Stimulated activated CD4-positive, alpha-beta T cell treated with anti-CD3 and anti-CD28 coated beads, Interleukin-2, amount 100 ng/mL, for 48 hours (primary cell): ENCODE results near the gene GAST.

Experiments
- DNase-seq, 2 donors: peaks; one replicate each; pipeline ENCODE4 v3.0.0-alpha.2; 2020

Gene GAST

GRCh38 chr17:41717408-41718286 lies 5.5 kb downstream of the GAST start:
- no peak for DNase-seq

GRCh38 chr17:41718287-41718645 lies 6.1 kb downstream of the GAST start:
- DNase-seq: no peak

GRCh38 chr17:41722231-41722630 lies 10.1 kb downstream of the GAST start:
- DNase-seq: no peak

GRCh38 chr17:41723801-41724475 lies 11.8 kb downstream of the GAST start:
- DNase-seq: no peak

- no peak for DNase-seq
Measured at GRCh38 chr17:41724476-41725050, 12.4 kb downstream of the GAST start.

GRCh38 chr17:41725134-41725533 lies 13.0 kb downstream of the GAST start:
- no peak for DNase-seq

- DNase-seq: no peak
Measured at GRCh38 chr17:41728056-41728455, 15.9 kb downstream of the GAST start.

GRCh38 chr17:41730479-41730878 lies 18.3 kb downstream of the GAST start:
- DNase-seq: no peak

GRCh38 chr17:41731836-41732235 lies 19.7 kb downstream of the GAST start:
- DNase-seq: no peak

GRCh38 chr17:41733348-41734138 lies 21.4 kb downstream of the GAST start:
- DNase-seq: no peak

DNA sequence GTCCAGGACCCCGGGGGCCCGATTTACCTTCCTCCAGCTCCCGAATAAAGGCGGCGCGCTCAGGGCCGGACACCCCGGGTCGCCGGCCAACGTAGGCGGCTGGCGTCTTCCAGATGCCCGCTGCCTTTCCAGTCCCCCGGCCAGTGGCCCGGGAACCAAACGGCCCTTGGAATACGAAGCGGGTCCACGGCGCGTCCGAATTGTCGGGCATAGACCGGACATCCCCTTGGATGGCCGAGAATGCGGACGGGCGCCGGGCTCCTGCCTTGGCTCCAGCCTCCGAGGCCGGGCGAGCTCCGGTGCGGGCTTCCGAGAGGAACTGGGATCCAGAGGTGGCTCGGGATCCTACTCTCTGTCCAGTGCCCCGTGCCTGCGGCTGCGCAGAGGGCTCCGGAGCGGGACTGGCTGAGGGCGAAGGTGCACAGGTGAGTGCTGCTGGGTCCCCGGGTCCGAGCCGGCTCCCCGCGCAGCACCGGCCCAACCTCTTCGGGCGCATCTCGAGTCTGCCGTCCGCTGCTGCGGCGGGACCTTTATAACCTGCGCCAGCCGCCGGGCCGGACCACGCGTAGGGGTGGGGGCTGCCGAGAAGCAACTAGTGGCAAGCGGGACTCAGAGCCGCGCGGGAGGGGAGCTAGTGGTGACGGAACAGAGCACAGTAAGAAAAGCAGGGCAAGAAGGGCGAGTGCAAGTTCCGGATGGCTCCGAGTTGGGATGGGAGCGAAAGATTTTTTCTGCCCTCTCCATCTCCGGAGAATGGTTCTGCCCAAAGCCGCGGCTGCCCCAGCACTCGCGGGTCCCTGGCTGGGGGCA lies 22.2 kb downstream of the GAST start, which contains the start of gene HAP1:
Gene HAP1 (minus strand): TSS at position 505 of the 810 bp plus-strand sequence. CDS start 9 bp downstream, at position 496.
- peak in 1 of 2 donors; percentile 30 for DNase-seq

GRCh38 chr17:41734949-41735313 lies 22.8 kb downstream of the GAST start:
- DNase-seq: no peak

GRCh38 chr17:41735744-41736143 lies 23.6 kb downstream of the GAST start:
- no peak for DNase-seq

DNA sequence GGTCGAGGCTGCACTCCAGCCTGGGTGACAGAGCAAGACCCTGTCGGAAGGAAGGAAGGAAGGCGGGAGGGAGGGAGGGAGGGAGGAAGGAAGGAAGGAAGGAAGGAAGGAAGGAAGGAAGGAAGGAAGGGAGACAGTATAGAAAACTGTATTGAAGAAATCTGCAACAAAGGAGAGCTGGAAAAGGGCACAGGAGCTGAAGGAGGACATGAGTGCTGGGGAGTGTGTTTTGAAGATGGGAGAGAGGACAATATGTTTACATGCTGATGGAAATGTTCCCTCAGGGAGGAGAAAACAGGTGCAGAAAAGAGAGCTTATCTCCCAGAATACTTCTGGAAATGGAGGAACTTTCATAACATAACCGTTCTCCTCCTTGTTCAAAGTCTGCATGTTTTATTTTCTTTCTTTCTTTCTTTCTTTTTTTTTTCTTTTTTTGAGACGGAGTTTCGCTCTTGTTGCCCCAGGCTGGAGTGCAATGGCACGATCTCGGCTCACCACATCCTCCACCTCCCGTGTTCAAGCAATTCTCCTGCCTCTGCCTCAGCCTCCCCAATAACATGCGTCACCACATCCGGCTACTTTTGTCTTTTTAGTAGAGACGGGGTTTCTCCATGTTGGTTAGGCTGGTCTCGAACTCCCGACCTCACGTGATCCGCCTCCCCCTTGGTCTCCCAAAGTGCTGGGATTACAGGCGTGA lies 25.0 kb downstream of the GAST start:
- DNase-seq: no peak

DNA sequence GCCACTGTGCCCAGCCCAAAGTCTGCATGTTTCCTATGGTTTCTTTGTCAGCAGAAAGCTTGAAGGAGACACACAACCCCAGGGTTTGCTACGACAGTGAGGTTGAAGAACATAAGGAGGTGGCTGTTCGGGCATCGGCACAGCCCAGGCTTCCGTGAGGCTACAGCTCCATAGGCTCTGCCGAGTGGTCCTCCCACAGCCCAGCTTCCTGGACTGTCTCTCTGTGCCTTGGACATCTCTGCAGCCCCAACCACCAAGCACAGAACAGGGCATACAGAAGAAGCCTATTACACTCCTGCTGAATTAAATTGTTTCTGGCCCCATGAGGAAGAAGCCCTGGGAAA lies 25.5 kb downstream of the GAST start:
- DNase-seq: no peak

GRCh38 chr17:41738077-41738800 lies 26.1 kb downstream of the GAST start:
- DNase-seq: peak; percentile 77 to 83

GRCh38 chr17:41738801-41739112 lies 26.6 kb downstream of the GAST start:
- no peak for DNase-seq

- DNase-seq: no peak
Measured at GRCh38 chr17:41739661-41740352, 27.7 kb downstream of the GAST start.

DNA sequence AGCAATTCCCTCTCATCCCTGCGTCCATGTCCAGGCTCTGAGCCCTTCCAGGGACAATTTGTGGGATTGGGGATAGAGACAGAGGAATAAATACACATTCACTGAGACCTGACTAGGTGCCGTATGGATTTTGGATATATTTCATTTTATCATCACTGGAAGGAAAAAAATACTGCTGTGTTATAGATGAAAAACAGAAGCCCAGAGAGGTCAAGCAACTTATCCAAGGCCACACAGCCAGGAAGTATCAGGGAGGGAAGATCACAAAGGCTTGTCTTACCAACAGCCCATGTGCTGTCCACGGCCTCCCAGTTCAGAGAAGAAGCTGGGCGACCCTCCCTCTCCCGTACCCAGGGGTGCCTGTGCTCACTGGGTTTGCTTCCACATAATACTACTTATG lies 28.4 kb downstream of the GAST start:
- no peak for DNase-seq

- DNase-seq: no peak
Measured at GRCh38 chr17:41741709-41742108, 29.6 kb downstream of the GAST start.

DNA sequence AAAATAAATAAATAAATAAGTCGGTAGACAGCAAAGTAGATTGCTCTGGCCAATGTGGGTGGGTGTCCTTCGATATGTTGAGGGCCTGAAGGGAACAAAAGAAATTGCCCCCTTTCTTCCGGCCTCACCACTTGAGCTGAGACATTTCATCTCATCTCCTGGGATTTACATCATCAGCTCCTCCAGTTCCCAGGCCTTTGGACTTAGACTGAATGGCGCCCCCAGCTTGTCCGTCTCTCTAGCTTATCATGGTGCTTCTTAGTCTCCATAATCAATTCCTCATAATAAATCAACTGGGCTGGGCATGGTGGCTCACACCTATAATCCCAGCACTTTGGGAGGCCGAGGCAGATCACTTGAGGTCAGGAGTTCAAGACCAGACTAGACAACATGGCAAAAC lies 36.1 kb downstream of the GAST start:
- DNase-seq: no peak
